IMR-90 (cell line): ENCODE data around the gene XAGE3. TPM values are rescaled to one million over a fixed set of nuclear protein-coding genes. Genes with fewer than 3 reads are reported as not detected.
"Not testable (repeated sequence)": the region's sequence is repeated elsewhere in the genome, so short reads cannot be mapped to it uniquely, and the experiment has no call there.

Experiments used
- ATAC-seq: fragments of 200-7000 bp; cut with Tn5 transposase; 2 replicates; pipeline ENCODE4 v1.9.1; 2020; ENCODE audit warnings: low read depth, mild to moderate bottlenecking, moderate library complexity
- BruUV-seq: library from RNA; stranded (reverse); fragments of 400-500 nt; replicated peaks from 2 replicates; lab custom pipeline; 2021; lab: Mats Ljungman, UMichigan
- CTCF ChIA-PET: fragments of 300-600 bp; formaldehyde crosslinking; extraction: SDS; loops from one replicate; lab custom pipeline; 2021; ENCODE audit warnings: antibody characterized with exemption; lab: Yijun Ruan, JAX
- POLR2A ChIA-PET: fragments of 300-600 bp; sonication (Branson Sonifier 250); formaldehyde crosslinking; loops from one replicate; lab custom pipeline; 2022; ENCODE audit warnings: antibody characterized with exemption; ENCODE audit not compliant: unreplicated experiment; lab: Charles Lee
- DNase-seq: peaks from one replicate; pipeline ENCODE4 v3.0.0; 2013
- H2AFZ ChIP-seq: replicated peaks from 2 replicates; pipeline ENCODE3; 2013; ENCODE audit warnings: low read length, mild to moderate bottlenecking; ENCODE audit not compliant: poor library complexity
- H2AK5ac ChIP-seq: 2 replicates; pipeline ENCODE4 v1.6.1; 2013; ENCODE audit warnings: low read depth, low read length, inconsistent platforms
- H2AK9ac ChIP-seq: replicated peaks from 2 replicates; pipeline ENCODE3; 2013; ENCODE audit warnings: mild to moderate bottlenecking, low read depth, low read length, moderate library complexity; ENCODE audit not compliant: poor library complexity
- H2BK120ac ChIP-seq: 2 replicates; pipeline ENCODE4 v1.6.1; 2013; ENCODE audit warnings: low read depth, low read length, inconsistent platforms
- H2BK15ac ChIP-seq: 3 replicates; pipeline ENCODE4 v1.6.1; 2013; ENCODE audit warnings: low read depth, low read length, inconsistent platforms
- H2BK20ac ChIP-seq: 2 replicates; pipeline ENCODE4 v1.6.1; 2013; ENCODE audit warnings: low read depth, mild to moderate bottlenecking, inconsistent platforms, low read length, moderate library complexity
- H2BK5ac ChIP-seq: 2 replicates; pipeline ENCODE4 v1.6.1; 2013; ENCODE audit warnings: mild to moderate bottlenecking, low read depth, low read length, inconsistent platforms; ENCODE audit not compliant: poor library complexity, severe bottlenecking
- H3K14ac ChIP-seq: replicated peaks from 2 replicates; pipeline ENCODE4 v1.6.1; 2013; ENCODE audit warnings: low read depth, low read length, inconsistent platforms
- H3K18ac ChIP-seq: 2 replicates; pipeline ENCODE4 v1.6.1; 2013; ENCODE audit warnings: low read depth, low read length, control low read depth
- H3K23ac ChIP-seq: 2 replicates; pipeline ENCODE4 v1.6.1; 2013; ENCODE audit warnings: low read depth, low read length, inconsistent platforms
- H3K27ac ChIP-seq: 2 replicates; pipeline ENCODE4 v1.5.1; 2013; ENCODE audit warnings: mild to moderate bottlenecking, control low read depth, low read length; ENCODE audit not compliant: insufficient read depth
- H3K27me3 ChIP-seq: 2 replicates; pipeline ENCODE4 v1.6.1; 2013; ENCODE audit warnings: low read length; ENCODE audit not compliant: control insufficient read depth, insufficient read depth
- H3K36me3 ChIP-seq: 2 replicates; pipeline ENCODE4 v1.6.1; 2013; ENCODE audit warnings: low read length, mixed read lengths; ENCODE audit not compliant: control insufficient read depth, insufficient read depth
- H3K4ac ChIP-seq: 2 replicates; pipeline ENCODE4 v1.6.1; 2013; ENCODE audit warnings: low read depth, low read length, inconsistent platforms
- H3K4me1 ChIP-seq: 2 replicates; pipeline ENCODE4 v1.6.1; 2013; ENCODE audit warnings: low read length, mixed read lengths; ENCODE audit not compliant: control insufficient read depth, insufficient read depth
- H3K4me2 ChIP-seq: 2 replicates; pipeline ENCODE4 v1.6.1; 2013; ENCODE audit warnings: low read depth, mild to moderate bottlenecking, control low read depth, low read length, moderate library complexity
- H3K4me3 ChIP-seq: 2 replicates; pipeline ENCODE4 v1.5.1; 2013; ENCODE audit warnings: low read depth, mild to moderate bottlenecking, control low read depth, low read length, moderate library complexity; ENCODE audit not compliant: insufficient read depth
- H3K56ac ChIP-seq: 2 replicates; pipeline ENCODE4 v1.6.1; 2013; ENCODE audit warnings: low read length, inconsistent platforms; ENCODE audit not compliant: insufficient read depth; ENCODE audit errors: extremely low read depth
- H3K79me1 ChIP-seq, 2 experiments: 2 replicates each; pipeline ENCODE4 v1.6.1; 2013; ENCODE audit warnings: low read length in 2 of 2, inconsistent platforms in 1 of 2, low read depth in 1 of 2
- H3K9ac ChIP-seq: 2 replicates; pipeline ENCODE4 v1.6.1; 2013; ENCODE audit warnings: low read depth, low read length, control low read depth
- H3K9me1 ChIP-seq: 2 replicates; pipeline ENCODE4 v1.6.1; 2013; ENCODE audit warnings: low read length, inconsistent platforms; ENCODE audit not compliant: insufficient read depth
- H3K9me3 ChIP-seq: 2 replicates; pipeline ENCODE4 v1.6.1; 2013; ENCODE audit warnings: low read length; ENCODE audit not compliant: control insufficient read depth, insufficient read depth
- H4K20me1 ChIP-seq: 2 replicates; pipeline ENCODE4 v1.6.1; 2013; ENCODE audit warnings: low read length, inconsistent platforms; ENCODE audit not compliant: insufficient read depth
- H4K5ac ChIP-seq: 2 replicates; pipeline ENCODE4 v1.6.1; 2013; ENCODE audit warnings: mild to moderate bottlenecking, low read depth, low read length, control low read depth
- H4K8ac ChIP-seq, 2 experiments: 2 replicates each; pipeline ENCODE4 v1.6.1; 2013; ENCODE audit warnings: low read depth in 2 of 2, low read length in 2 of 2, control low read depth in 1 of 2, inconsistent platforms in 1 of 2
- H4K91ac ChIP-seq: 2 replicates; pipeline ENCODE4 v1.6.1; 2013; ENCODE audit warnings: low read depth, low read length, inconsistent platforms; ENCODE audit not compliant: insufficient read depth
- WGBS, 2 experiments: methylation state at CpG; one replicate each; pipeline versions ENCODE4 v1.1.5 to v1.1.7; 2013; ENCODE audit warnings: missing lambda C conversion rate in 2 of 2; ENCODE audit not compliant: insufficient read length in 1 of 2; ENCODE audit errors: extremely low coverage in 2 of 2; 5-methylcytosine and 5-hydroxymethylcytosine counted together
- dilution Hi-C: fragments of 300-500 bp; cut with HindIII; formaldehyde crosslinking; loops from one replicate; pipeline ENCODE4 v1.14.3; 2018; ENCODE audit warnings: low sequenced_read_pairs; ENCODE audit not compliant: unreplicated experiment
- in situ Hi-C: fragments of 300-500 bp; cut with MboI; formaldehyde crosslinking; loops from 3 replicates; pipeline ENCODE4 v1.14.3; 2019; ENCODE audit warnings: low sequenced_read_pairs, inconsistent platforms, mixed read lengths
- intact Hi-C: fragments of 100-400 bp; cut with micrococcal nuclease; formaldehyde crosslinking; loops from 2 replicates; pipeline ENCODE4 v1.10.0; 2022
- polyA plus RNA-seq, 3 experiments: library from polyadenylated mRNA; depleted of rRNA; stranded (reverse); fragments of >200 nt; gene quantifications; 2 replicates each; pipeline ENCODE4 v1.2.3, GENCODE V29; 2012; ENCODE audit warnings: low replicate concordance in 1 of 3
- total RNA-seq: library from RNA; depleted of rRNA; stranded (reverse); fragments of >200 nt; gene quantifications from 2 replicates; pipeline ENCODE4 v1.2.3, GENCODE V29; 2012

Gene XAGE3
- total and polyA plus RNA-seq, 2 of the 4 experiments (the other 2 are of a cell fraction) = not detected

GRCh38 chrX:52876386-52876785, 8.5 kb upstream of the XAGE3 start:
- H2AK5ac ChIP-seq, DNase-seq, H3K4me2 ChIP-seq, H3K9ac ChIP-seq, H3K56ac ChIP-seq, H3K9me3 ChIP-seq, H3K9me1 ChIP-seq, H2AK9ac ChIP-seq, H2BK5ac ChIP-seq, H2BK120ac ChIP-seq, H4K20me1 ChIP-seq, ATAC-seq, in situ Hi-C loops, H3K79me1 ChIP-seq, H4K8ac ChIP-seq, POLR2A ChIA-PET, H3K4me1 ChIP-seq, dilution Hi-C loops, H4K91ac ChIP-seq, H3K23ac ChIP-seq, H3K27ac ChIP-seq, H3K18ac ChIP-seq, H3K36me3 ChIP-seq, H2BK15ac ChIP-seq, H2BK20ac ChIP-seq, H4K5ac ChIP-seq, intact Hi-C loops, H3K4ac ChIP-seq, BruUV-seq, H3K4me3 ChIP-seq, H2AFZ ChIP-seq, H3K14ac ChIP-seq: not testable (repeated sequence)
- no CpG with 5 or more reads among the region's 6 CpGs for WGBS, 2 experiments
- CTCF ChIA-PET = interaction anchor here (0.6 kb wide), 1 partner anchor 9 kb away, joined by 3 read pairs; no protein-coding TSS in a partner anchor
- H3K27me3 ChIP-seq = peaks cover 17% of the 10 kb centered on the region

- H3K23ac ChIP-seq, ATAC-seq, H3K9me3 ChIP-seq, CTCF ChIA-PET, H3K14ac ChIP-seq, intact Hi-C loops, H4K5ac ChIP-seq, H4K91ac ChIP-seq, dilution Hi-C loops, H2BK120ac ChIP-seq, H3K9me1 ChIP-seq, H4K8ac ChIP-seq, H2BK5ac ChIP-seq, H2BK15ac ChIP-seq, H3K56ac ChIP-seq, H3K27ac ChIP-seq, H3K18ac ChIP-seq, BruUV-seq, H3K36me3 ChIP-seq, H3K4me2 ChIP-seq, H2BK20ac ChIP-seq, H4K20me1 ChIP-seq, H3K79me1 ChIP-seq, POLR2A ChIA-PET, DNase-seq, H3K4ac ChIP-seq, H2AK5ac ChIP-seq, in situ Hi-C loops, H2AFZ ChIP-seq, H3K9ac ChIP-seq, H2AK9ac ChIP-seq, H3K4me3 ChIP-seq, H3K4me1 ChIP-seq: not testable (repeated sequence)
- WGBS, 2 experiments = no CpG with 5 or more reads among the region's 10 CpGs
- H3K27me3 ChIP-seq = peaks cover 19% of the 10 kb centered on the region
Measured at GRCh38 chrX:52875436-52875835, 7.6 kb upstream of the XAGE3 start.
